ENCODE results near the gene BEND7.

BEND7 gene

DNA sequence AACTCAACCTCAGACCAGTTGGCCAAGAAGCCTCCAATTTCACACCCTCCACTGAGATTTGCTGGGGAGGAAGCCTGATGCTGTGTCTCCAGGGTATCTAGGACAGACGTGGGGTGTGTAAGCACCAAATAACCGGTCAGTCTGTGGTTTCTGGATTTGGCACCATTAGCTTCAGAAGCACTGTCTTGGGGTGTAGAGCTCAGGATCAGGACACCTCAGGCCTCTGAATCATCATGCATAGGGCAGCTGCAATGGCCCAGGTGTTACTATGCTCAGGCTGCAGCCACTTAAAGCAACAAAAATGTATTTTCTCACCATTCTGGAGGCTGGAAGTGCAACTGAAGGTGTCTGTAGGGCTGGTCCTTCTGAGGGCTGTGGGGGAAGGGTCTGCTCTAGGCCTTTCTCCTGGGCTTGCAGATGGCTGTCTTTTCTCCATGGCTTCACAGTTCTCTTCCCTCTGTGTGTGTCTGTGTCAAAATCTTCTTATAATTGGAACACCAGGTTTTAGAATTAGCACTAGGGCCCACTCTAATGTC lies 107.4 kb downstream of the BEND7 start:
- no peak overlapping the region for H3K27ac ChIP-seq
- TF ChIP-seq, protein P1, sequence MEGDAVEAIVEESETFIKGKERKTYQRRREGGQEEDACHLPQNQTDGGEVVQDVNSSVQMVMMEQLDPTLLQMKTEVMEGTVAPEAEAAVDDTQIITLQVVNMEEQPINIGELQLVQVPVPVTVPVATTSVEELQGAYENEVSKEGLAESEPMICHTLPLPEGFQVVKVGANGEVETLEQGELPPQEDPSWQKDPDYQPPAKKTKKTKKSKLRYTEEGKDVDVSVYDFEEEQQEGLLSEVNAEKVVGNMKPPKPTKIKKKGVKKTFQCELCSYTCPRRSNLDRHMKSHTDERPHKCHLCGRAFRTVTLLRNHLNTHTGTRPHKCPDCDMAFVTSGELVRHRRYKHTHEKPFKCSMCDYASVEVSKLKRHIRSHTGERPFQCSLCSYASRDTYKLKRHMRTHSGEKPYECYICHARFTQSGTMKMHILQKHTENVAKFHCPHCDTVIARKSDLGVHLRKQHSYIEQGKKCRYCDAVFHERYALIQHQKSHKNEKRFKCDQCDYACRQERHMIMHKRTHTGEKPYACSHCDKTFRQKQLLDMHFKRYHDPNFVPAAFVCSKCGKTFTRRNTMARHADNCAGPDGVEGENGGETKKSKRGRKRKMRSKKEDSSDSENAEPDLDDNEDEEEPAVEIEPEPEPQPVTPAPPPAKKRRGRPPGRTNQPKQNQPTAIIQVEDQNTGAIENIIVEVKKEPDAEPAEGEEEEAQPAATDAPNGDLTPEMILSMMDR (IDR thresholded peaks at IDR 0.05): no peak
- no peak overlapping the region for H3K4me3 ChIP-seq
- no peak for DNase-seq (ENCODE audit: low spot score)

DNA sequence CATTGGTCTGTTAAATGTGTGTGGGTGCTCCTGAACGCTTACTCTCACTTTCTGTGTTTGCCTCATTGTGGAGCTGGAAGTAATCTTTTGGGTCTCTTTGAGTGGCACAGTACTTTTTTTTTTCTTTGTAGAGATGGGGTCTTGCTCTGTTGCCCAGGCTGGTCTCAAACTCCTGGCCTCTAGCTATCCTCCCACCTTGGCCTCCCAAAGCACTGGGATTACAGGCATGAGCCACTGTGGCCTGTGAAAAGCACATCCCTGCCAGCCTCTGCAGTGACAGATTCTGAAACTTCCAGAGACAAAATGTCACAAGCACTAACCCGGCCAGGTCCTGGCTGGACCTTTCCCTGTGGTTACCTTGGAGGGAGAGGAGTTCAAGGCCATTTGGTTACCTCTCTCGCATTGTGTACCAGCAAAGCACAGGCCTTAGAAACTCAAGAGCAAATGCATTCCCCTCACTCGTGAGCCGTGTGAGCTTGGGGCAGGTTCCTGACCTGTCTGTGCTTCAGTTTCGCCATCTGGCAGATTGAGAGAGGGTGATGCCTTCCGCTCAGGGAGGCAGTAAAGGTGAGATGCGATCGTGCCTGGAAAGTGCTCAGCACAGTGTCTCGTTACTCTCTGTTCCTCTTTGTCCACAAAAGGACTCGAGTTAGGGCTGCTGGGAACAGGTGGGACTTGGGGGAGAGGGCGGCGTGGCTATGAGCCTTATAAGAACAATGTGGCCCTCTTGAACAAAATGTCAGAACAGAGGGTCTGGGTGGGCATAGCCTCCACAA lies 108.1 kb downstream of the BEND7 start:
- H3K27ac ChIP-seq: no peak overlapping the region
- no peak overlapping the region for H3K4me3 ChIP-seq
- TF ChIP-seq, protein P1 (IDR thresholded peaks at IDR 0.05): no peak
- DNase-seq (ENCODE audit: low spot score): no peak

DNA sequence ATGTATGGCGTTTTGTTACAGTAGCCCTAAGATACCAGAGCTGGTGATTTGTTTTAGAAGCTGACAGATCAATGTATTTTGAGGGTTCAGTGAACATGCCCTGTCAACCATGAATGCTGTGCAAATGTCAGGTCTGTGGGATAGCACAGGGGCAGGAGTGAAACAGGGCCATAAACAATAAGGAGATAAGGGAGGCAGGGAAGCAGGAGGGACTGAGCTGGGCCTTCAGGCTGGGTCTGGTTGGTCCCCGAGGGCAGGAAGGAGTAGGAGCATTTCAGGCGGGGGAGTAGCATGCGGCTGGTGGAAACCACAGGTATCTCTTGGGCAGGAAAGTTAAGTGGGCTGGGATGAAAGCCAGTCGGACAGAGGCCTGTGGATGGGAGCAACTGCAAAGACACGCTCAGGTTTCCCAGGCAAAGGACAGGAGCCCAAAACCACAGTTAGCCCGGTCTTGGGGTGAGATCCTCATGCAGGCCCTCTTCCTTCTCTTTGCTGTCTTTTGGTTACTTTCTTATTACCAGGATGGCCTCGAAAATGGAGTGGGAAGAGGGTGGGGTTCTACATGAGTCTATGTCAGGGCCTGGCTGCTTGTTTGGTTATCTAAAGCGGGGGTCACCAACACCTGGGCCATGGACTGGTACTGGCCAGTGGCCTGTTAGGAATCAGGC lies 111.2 kb downstream of the BEND7 start:
- DNase-seq (ENCODE audit: low spot score): no peak
- Histone ChIP-seq H3K4me3 (no peak overlapping the region), H3K27ac (no peak overlapping the region)
- TF ChIP-seq, protein P1 (IDR thresholded peaks at IDR 0.05): no peak

DNA sequence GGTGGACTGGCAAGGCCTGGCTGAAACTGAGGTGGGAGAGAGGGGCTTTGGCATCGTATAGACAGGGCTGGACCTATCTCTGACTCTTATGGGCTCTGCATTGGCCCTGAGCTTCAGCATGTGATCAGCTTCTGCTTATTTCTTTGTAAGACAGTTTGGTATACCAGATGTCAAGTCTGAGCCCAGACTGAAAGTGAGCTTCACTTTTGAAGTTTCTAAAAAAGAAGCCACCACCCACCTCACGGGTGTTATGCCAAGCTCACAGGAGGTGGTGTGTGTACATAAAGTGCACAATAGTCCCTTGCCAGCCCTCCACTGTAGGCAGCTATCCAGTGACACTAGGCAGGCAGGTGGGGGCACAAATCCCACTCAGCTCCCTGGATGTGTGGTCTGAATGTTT lies 112.1 kb downstream of the BEND7 start:
- no peak for DNase-seq (ENCODE audit: low spot score)
- Histone ChIP-seq H3K4me3 (no peak overlapping the region), H3K27ac (no peak overlapping the region)
- TF ChIP-seq, protein P1 (IDR thresholded peaks at IDR 0.05): no peak

DNA sequence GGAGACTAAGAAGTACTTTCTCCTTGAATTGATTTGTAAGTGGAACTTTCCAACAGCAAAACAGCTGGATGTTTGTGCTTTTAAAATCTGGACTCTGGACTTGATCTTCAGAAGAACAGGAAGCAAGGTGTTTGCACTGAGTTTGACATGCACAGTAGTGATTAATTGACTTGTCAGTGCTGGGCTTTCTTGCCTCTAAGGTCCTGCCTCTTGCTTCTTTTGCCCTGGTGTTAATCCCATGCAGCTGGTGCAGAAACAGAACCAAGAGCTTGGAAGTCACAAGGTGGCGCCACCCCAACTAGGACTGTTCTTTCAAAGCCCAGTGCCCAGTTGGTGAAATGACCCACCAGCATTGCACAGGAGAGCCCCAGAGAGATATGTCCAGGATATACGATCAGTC lies 114.0 kb downstream of the BEND7 start:
- H3K4me3 ChIP-seq: no peak overlapping the region
- H3K27ac ChIP-seq: no peak overlapping the region
- TF ChIP-seq, protein P1 (IDR thresholded peaks at IDR 0.05): no peak
- DNase-seq (ENCODE audit: low spot score): no peak

DNA sequence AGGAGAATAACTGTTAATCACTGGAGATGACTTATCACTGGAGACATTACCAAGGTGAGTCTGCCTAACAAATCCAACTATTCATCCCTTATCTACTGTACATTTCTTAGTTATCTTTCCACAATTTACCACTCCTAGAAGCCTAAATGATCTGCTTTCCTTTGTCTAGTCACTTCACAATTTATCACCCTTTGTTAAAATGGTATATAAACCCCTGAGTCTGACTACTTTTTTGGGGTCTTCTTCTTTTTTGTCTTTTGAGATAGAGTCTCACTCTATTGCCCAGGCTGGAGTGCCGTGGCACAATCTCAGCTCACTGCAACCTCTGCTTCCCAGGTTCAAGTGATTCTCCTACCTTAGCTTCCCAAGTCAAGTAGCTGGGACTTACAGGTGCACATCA lies 114.7 kb downstream of the BEND7 start:
- H3K27ac ChIP-seq: no peak overlapping the region
- DNase-seq (ENCODE audit: low spot score): no peak
- TF ChIP-seq, protein P1 (IDR thresholded peaks at IDR 0.05): no peak
- no peak overlapping the region for H3K4me3 ChIP-seq

Measured in coronary artery (tissue), 2 donors.